Fibroblast of lung (primary cell): Measurements from ENCODE around the gene CHTF8. TPM values are rescaled to one million over a fixed set of nuclear protein-coding genes. Genes with fewer than 3 reads are reported as not detected.

Experiments
- DNase-seq, 2 donors: peaks; one replicate each; pipeline versions ENCODE4 v3.0.0 to v3.0.0-alpha.2; 2010; ENCODE audit warnings: low read depth in 2 of 2
- H2AFZ ChIP-seq: 2 replicates; pipeline ENCODE4 v1.5.1; 2012; ENCODE audit warnings: low read length, control low read depth, inconsistent platforms
- H3K27ac ChIP-seq: 2 replicates; pipeline ENCODE4 v1.5.1; 2011; ENCODE audit warnings: low read length, control low read depth; ENCODE audit not compliant: insufficient read depth
- H3K27me3 ChIP-seq: 2 replicates; pipeline ENCODE4 v1.5.1; 2011; ENCODE audit warnings: mild to moderate bottlenecking, low read length; ENCODE audit not compliant: control insufficient read depth, insufficient read depth
- H3K36me3 ChIP-seq: 2 replicates; pipeline ENCODE4 v1.5.1; 2011; ENCODE audit warnings: low read length; ENCODE audit not compliant: control insufficient read depth, insufficient read depth
- H3K4me1 ChIP-seq: 2 replicates; pipeline ENCODE4 v1.5.1; 2011; ENCODE audit warnings: low read length; ENCODE audit not compliant: control insufficient read depth, insufficient read depth; ENCODE audit errors: extremely low read depth
- H3K4me2 ChIP-seq: 2 replicates; pipeline ENCODE4 v1.5.1; 2011; ENCODE audit warnings: low read length, control low read depth; ENCODE audit not compliant: insufficient read depth; ENCODE audit errors: extremely low read depth
- H3K4me3 ChIP-seq, 4 experiments: fragments of 200-600 bp in 1 of 4; sonication (generic) in 1 of 4; replicated peaks in 1 of 4; 2 replicates each; pipeline ENCODE4 v1.5.1; 2011 to 2016; ENCODE audit warnings: low read length in 4 of 4, low read depth in 3 of 4, mild to moderate bottlenecking in 3 of 4, control low read depth in 2 of 4, inconsistent platforms in 1 of 4, mixed read lengths in 1 of 4; ENCODE audit not compliant: insufficient read depth in 1 of 4; ENCODE audit errors: control extremely low read depth in 1 of 4
- H3K79me2 ChIP-seq: 2 replicates; pipeline ENCODE4 v1.5.1; 2012; ENCODE audit warnings: mild to moderate bottlenecking, low read length, inconsistent platforms; ENCODE audit not compliant: control insufficient read depth, insufficient read depth
- H3K9ac ChIP-seq: 2 replicates; pipeline ENCODE4 v1.5.1; 2011; ENCODE audit warnings: mild to moderate bottlenecking, low read length, control low read depth; ENCODE audit not compliant: insufficient read depth
- H3K9me3 ChIP-seq: 2 replicates; pipeline ENCODE4 v1.5.1; 2012; ENCODE audit warnings: low read depth, low read length; ENCODE audit not compliant: control insufficient read depth, insufficient read depth
- H4K20me1 ChIP-seq: 2 replicates; pipeline ENCODE4 v1.5.1; 2011; ENCODE audit warnings: low read length; ENCODE audit not compliant: control insufficient read depth, insufficient read depth; ENCODE audit errors: extremely low read depth
- CTCF ChIP-seq, 2 donors: IDR thresholded peaks in 1 of 2; conservative IDR thresholded peaks in 1 of 2; 1 replicate in 1 of 2; 2 replicates in 1 of 2; pipeline ENCODE4 v1.5.1; 2011 to 2012; ENCODE audit warnings: low read length in 2 of 2, control low read depth in 1 of 2, inconsistent platforms in 1 of 2, low read depth in 1 of 2, mild to moderate bottlenecking in 1 of 2
- EZH2 ChIP-seq: IDR thresholded peaks from 2 replicates; pipeline ENCODE4 v1.5.1; 2012; ENCODE audit warnings: low read length, control low read depth, mild to moderate bottlenecking; ENCODE audit errors: missing control alignments
- polyA plus RNA-seq, 2 donors: library from polyadenylated mRNA; depleted of rRNA in 1 of 2; stranded (reverse) in 1 of 2; unstranded in 1 of 2; fragments of >200 nt; gene quantifications; 2 replicates each; pipeline ENCODE4 v1.2.1, GENCODE V29; 2011 to 2012; ENCODE audit warnings: missing spikeins in 1 of 2
- total RNA-seq: library from RNA; depleted of rRNA; stranded (reverse); fragments of >200 nt; gene quantifications from 2 replicates; pipeline ENCODE4 v1.2.1, GENCODE V29; 2014

Gene CHTF8
- total and polyA plus RNA-seq, 2 donors (not counting 1 experiment from before 2014, with no cell fraction given) = 55.7 to 74.3 TPM

GRCh38 chr16:69118468-69118867 lies 13.9 kb downstream of the CHTF8 start:
- TF ChIP-seq CTCF (conservative IDR thresholded peaks at IDR 0.05 in 1 of 2, IDR thresholded peaks at IDR 0.05 in 1 of 2; ENCODE audit: low read depth in 1 of 2, low read length in 2 of 2) (no peak), EZH2 (no peak)
- H3K27me3 ChIP-seq = no peaks in the 10 kb centered on the region
- no peak overlapping the region for H3K4me3 ChIP-seq
- H3K4me2 ChIP-seq = no peak overlapping the region
- no peaks in the 10 kb centered on the region for H3K4me1 ChIP-seq
- no peak overlapping the region for H3K27ac ChIP-seq
- no peaks in the 10 kb centered on the region for H4K20me1 ChIP-seq
- peaks cover 13% of the 10 kb centered on the region for H3K36me3 ChIP-seq
- DNase-seq = no peak
- H3K9me3 ChIP-seq = no peaks in the 10 kb centered on the region
- peaks cover 5% of the 10 kb centered on the region for H3K79me2 ChIP-seq
- no peak overlapping the region for H3K9ac ChIP-seq
- no peak overlapping the region for H2AFZ ChIP-seq

DNA sequence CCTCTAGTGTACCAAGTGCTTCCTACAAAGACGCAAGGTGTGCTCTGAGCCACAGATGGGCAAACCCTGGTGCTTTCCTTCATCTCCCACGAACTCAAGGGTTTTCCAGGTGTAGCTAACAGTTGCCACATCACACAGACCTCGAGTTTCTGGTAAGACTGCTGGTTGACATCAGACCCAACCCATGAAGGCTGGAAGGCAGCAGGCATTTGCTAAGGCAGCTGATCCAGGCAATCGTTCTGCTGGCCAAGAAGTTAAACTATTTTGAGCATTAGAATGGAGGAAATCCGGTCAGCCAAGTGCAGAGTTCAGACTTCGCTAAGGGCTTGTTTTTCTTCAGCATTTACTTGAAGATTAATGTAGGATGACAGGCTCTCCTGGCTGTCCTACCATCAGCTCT lies 15.5 kb downstream of the CHTF8 start:
- TF ChIP-seq CTCF (conservative IDR thresholded peaks at IDR 0.05 in 1 of 2, IDR thresholded peaks at IDR 0.05 in 1 of 2; ENCODE audit: low read depth in 1 of 2, low read length in 2 of 2) (no peak), EZH2 (no peak)
- Histone ChIP-seq H3K4me1 (no peaks in the 10 kb centered on the region), H2AFZ (no peak overlapping the region), H3K36me3 (peaks cover 13% of the 10 kb centered on the region), H3K27me3 (no peaks in the 10 kb centered on the region), H4K20me1 (no peaks in the 10 kb centered on the region), H3K4me2 (no peak overlapping the region), H3K27ac (no peak overlapping the region), H3K79me2 (no peaks in the 10 kb centered on the region), H3K4me3 (no peak overlapping the region), H3K9ac (no peak overlapping the region), H3K9me3 (no peaks in the 10 kb centered on the region)
- DNase-seq = no peak

DNA sequence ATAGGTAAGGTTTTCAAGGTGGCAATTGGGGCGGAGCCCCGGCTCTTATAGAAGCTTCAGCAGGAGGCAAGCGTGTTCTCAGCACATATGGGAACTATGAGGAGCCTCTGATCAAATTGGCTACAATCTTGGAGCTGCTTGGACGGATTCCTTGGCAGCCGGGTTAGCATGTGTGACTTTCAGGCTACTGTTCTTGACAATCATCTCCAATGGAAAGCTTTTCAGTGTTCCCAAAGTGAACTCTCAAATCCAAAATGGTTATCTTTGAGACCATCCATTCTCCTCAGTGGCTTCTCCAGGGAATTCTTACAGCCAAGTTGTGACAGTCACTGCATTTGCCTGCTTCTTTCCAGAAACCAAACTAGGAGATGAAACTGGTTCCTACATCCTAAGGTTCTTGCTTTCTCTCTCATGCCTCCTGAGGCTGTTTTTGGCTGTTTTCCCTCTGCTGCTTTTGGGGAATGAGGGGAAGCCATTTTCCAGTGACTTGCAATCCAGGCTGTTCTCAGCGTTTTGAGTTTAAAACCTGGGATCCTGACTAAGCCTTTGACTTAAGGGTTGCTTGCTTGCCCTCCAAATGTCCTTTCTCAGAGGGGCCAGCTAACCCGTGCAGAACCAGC lies 16.0 kb downstream of the CHTF8 start:
- no peaks in the 10 kb centered on the region for H4K20me1 ChIP-seq
- peaks cover 13% of the 10 kb centered on the region for H3K36me3 ChIP-seq
- H2AFZ ChIP-seq = no peak overlapping the region
- H3K27ac ChIP-seq = no peak overlapping the region
- H3K4me2 ChIP-seq = no peak overlapping the region
- no peaks in the 10 kb centered on the region for H3K27me3 ChIP-seq
- H3K9ac ChIP-seq = no peak overlapping the region
- no peaks in the 10 kb centered on the region for H3K79me2 ChIP-seq
- no peak overlapping the region for H3K4me3 ChIP-seq
- no peak for DNase-seq
- H3K4me1 ChIP-seq = no peaks in the 10 kb centered on the region
- no peaks in the 10 kb centered on the region for H3K9me3 ChIP-seq
- TF ChIP-seq EZH2 = no peak
- no peak for TF ChIP-seq CTCF (conservative IDR thresholded peaks at IDR 0.05 in 1 of 2, IDR thresholded peaks at IDR 0.05 in 1 of 2; ENCODE audit: low read depth in 1 of 2, low read length in 2 of 2)
